ENCODE measurements around the gene TKFC. TPM values are rescaled to one million over a fixed set of nuclear protein-coding genes. Genes with fewer than 3 reads are reported as not detected.

TKFC gene, protein sequence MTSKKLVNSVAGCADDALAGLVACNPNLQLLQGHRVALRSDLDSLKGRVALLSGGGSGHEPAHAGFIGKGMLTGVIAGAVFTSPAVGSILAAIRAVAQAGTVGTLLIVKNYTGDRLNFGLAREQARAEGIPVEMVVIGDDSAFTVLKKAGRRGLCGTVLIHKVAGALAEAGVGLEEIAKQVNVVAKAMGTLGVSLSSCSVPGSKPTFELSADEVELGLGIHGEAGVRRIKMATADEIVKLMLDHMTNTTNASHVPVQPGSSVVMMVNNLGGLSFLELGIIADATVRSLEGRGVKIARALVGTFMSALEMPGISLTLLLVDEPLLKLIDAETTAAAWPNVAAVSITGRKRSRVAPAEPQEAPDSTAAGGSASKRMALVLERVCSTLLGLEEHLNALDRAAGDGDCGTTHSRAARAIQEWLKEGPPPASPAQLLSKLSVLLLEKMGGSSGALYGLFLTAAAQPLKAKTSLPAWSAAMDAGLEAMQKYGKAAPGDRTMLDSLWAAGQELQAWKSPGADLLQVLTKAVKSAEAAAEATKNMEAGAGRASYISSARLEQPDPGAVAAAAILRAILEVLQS
- total RNA-seq: 59.8 TPM

DNA sequence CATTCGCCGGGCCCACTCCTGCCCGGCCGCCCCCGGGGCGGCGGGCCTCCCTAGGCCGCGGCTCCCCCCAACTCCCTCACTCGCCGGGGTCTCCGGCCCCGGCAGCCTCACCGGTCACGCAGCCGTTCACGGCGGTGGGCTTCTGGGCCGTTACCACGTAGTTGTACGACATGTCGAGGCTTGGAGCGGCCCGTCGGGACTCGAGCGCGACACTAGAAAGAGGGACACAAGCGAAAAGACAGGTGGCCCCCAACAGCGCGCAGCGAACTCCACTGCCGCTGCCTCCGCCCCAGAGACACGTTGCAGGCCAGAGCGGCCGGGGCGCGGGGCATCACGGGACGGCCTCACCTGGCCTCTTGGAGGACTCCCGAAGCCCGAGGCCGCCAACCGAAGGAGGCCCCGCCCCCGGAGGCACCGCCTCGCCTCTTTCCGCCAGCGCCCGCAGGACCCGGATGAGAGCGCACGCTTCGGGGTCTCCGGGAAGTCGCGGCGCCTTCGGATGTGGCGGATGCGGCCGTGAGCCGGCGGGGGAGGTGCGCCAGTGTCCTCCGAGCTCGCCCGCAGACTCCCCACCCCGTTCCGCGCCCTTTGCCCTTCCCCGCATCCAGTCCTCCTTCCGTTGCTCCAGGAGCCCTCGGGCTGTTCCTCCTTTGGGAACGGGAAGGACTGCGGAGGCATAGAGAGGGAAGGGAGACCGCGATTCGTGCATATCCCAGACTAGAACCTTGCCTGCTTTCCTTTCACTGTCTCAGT lies at the start of gene TKFC, which contains the start of gene DDB1:
Gene TKFC, plus strand, starts transcription at position 432 of the 753 bp plus-strand sequence. CDS start 1,501 bp downstream, outside the sequence.
Gene DDB1, minus strand, starts transcription at position 309 of the 753 bp plus-strand sequence. Its CDS starts 137 bp downstream, at position 172.
- peak; percentile 88 to 97 (median 96) for DNase-seq (ENCODE audit: low read depth in 2 of 3, low spot score in 2 of 3)

DNA sequence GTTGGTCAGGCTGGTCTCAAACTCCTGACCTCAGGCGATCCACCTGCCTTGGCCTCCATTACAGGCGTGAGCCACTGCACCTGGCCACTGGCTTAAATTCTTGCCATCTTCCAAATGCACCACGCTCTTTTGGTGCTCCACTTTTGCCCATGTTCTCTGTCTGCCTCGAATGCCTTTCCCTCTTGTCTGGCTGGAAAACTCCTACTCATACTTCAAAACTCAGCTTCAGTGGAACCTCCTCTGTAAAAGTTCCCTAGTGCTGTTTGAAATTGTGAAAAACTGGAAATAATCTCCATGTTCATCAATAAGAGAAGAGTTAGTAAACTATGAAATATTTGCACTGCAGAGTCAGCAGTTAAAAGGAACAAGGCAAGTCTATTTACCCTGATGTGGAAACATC lies 49.4 kb upstream of the TKFC start:
- DNase-seq (ENCODE audit: low read depth in 2 of 3, low spot score in 2 of 3): no peak

DNA sequence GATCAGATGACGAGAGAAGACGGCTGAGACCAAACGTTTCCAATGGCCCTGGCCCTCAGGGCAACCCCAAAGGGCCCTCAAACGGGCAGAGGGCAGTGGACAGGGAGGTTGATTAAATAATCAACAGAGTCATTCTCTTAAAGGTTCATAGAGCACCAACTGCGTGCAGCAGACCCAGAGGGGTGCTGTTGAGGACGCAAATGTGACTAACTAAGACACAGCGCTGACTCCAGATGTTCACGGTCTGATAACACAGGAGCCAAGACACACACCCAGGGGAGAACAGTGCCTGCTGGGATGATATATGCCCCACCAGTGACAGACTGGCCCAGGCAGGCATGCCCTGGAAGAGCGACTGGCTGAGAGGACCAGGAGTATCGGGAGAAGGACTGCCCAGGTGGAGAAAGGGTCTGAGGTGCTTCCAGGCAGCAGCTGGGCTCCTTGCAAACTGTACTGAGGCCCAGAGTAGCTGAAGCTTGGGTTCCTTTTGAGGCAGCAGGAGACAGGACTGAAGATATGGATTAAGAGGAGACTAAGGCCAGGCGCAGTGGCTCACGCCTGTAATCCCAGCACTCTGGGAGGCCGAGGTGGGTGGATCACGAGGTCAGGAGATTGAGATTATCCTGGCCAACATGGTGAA lies 45.6 kb upstream of the TKFC start:
- DNase-seq (ENCODE audit: low read depth in 2 of 3, low spot score in 2 of 3): peak in 2 of 3 donors; percentile 13 to 17

DNA sequence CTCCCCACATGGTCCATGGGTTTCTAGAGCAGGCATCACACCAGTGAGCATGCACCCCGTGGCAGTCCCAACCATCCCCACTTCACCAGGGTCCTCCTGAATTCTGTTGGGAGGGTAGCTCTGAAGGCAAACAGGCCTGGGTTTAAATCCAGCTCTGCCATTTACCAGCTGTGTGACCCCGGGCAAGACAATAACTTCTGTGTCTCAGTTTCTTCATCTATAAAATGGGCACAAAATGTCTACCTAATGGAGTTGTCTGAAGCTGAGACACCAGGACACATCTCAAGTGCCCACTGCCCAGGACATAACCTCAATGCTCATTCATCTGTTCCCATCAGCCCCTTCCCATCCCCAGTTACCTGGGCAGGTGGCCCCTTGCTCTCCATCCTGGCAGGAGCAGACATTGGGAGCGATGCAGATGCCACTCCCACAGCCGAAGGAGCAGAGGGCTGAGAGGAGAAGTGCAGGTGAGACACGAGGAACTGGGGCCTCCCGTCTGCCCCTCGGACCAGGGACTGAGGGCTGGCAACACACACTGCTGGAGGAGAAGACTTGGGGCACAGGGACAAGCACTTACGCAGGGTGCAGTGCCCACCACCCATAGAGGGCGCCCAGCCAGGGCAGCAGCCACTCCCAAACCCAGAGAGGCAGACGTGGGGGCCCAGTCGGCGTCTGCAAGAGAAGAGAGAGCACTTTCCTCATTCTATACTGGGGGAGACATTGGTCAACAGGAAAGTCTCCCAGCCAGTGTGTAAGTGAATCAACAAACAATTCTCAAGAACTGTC lies 41.9 kb upstream of the TKFC start:
- no peak for DNase-seq (ENCODE audit: low read depth in 2 of 3, low spot score in 2 of 3)

DNA sequence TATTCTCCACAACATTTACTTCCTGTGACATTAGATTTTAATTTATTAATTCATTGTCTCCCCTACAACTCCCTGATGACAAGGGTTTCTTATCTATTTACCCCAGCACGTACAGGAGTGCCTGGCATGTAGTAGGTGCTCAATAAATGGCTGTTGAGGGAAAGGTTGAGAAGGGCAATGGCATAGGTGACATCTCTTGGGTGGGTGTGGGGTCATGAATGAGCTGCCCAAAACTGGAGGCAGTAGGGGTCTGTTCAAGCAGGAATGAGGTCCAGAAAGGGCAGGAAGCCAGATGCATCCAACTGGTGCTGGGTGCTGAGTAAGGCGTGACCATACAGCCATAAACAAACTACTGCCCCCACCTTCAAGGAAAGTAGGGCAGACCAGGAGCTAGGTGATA lies 40.7 kb upstream of the TKFC start:
- DNase-seq (ENCODE audit: low read depth in 2 of 3, low spot score in 2 of 3): no peak

DNA sequence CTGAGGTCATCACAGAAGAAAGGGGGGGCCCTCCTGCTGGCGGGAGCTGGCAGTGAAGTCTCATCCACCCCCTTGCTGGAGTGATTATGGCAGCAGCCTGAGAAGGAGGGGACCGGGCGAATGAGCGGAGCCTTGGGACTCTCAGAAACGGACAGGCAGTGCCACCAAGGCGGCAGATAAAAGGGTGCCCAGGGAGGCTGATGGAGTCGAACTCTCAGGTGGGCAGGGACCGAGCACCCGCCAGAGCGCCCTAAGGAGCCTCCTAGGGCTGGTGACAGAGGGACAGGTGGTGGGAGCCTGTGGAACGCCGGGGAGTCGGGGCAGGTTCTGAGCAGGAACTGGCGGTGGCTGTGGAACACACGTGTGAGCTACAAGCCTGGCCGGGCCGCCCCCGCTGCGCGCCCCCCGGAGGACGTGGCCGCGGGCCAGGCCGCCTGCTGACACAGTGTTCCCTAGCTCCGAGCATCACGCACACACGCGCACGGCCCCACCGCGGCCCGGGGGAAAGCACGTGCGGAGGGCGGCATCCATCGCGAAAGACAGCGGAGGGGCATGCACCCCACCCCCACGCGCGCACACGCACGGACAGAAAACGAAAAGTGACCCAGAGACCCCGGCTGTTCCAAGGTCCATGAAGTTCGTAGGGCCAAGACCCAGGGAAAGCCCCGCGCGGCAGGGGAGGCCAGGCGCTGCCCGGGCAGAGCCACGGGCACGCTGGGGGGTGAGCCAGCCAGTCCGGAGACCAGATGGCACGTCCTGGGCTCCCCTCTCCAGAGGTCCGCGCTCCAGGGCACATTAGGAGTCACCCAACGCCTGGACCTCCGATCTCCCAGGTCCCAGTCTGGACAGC lies 38.9 kb upstream of the TKFC start:
- DNase-seq (ENCODE audit: low read depth in 2 of 3, low spot score in 2 of 3): peak in 2 of 3 donors; percentile 48 to 58

DNA sequence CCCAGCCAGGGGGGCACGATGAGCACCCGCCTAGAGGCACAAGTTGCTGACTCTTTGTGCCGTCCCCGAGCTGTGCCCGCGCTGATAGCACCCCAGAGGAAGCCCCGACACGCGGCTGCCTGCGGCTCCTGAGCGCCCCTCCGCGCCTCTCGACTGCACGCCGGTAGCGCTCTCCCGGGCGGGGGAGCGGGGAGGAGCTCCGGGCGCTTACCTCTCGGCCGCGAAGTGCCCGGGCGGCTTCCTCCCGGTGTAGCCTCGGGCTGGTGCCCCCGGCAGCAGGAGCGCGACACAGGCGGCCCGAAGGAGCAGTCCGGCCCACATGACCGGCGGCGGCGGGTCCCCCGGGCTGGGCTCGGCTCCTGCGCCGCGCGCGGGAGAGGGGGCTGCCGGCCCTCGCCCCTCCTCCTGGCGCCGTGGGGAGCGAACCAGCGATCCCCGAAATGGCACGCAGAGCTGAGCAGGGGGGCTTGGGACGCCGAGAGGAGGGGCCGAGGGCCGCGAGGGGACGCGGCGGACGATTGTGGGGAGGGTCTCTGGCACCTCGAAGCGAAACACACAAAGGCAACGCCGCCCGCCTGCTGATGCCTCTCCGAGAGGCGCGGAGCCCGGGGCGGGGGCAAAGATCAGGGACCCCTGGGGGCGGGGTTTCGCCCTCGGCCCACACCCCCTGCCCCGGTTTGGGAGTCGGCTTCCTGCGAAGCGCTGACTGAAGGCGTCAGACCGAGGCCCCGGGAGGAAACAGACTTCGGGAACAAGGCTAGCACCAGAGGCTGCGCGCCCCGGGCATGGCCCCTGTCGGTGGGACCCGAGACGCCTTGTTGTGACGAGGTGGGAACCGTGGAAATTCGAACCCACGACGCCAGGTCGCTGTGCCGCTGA lies 38.1 kb upstream of the TKFC start, which contains the start of gene VWCE:
Gene VWCE, minus strand, starts transcription at position 600 of the 879 bp plus-strand sequence. Its CDS starts 279 bp downstream, at position 321.
- DNase-seq (ENCODE audit: low read depth in 2 of 3, low spot score in 2 of 3): peak; percentile 21 to 82 (median 75)

DNA sequence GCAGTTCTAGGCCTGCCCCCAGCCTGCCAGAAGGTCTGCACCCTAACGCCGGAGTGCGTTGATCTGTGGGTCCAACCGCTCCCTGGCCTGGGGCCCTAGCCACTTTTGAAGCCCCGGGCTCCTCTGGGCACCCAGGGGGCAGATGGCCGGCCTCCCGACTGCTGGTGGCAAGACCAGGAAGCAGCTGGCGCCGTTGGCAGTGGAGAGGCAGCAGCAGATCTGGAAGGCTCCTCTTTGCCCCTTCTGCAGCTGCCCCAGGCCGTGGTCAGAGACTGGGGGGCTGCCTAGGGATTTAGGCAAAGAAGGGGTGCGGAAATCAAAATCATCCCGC lies 37.5 kb upstream of the TKFC start:
- no peak for DNase-seq (ENCODE audit: low read depth in 2 of 3, low spot score in 2 of 3)

DNA sequence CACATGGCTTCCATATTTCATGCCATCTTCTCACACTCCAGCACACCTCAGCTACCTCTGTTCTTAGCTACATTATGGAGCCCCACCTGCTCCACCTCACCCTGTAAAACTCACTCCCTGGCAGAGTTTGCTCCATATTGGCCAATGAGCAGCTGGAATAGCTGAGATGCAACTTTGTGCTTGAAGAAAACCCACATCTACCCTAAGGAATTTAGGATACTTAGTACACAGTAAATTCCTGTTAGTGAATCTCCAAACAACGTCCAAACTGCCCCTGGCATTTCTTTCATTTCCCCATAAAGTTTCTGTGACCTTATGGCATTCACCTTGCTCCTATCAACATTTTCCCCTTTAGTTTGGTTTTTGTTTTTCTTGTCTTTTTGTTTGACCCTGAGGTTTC lies 35.7 kb upstream of the TKFC start:
- DNase-seq (ENCODE audit: low read depth in 2 of 3, low spot score in 2 of 3): no peak

DNA sequence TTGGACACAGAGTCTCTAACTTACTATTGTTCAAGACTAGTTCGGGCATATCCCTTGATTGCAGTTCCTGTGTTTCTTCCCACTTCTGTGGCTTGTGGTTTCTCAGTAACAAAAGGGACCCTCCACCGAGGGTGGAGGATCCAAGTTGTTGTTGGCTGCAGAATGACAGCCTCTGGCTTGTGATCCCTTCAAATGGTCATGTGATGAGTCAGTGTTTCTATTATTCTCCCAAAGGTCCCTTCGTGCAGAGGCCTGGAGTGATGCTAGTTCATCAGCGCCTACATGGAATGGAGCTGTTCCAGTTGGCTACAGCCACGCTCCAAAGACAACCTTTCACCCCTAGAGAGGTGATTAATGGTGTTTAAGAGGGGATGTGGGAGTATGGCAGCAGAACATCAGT lies 35.3 kb upstream of the TKFC start:
- DNase-seq (ENCODE audit: low read depth in 2 of 3, low spot score in 2 of 3): no peak

DNA sequence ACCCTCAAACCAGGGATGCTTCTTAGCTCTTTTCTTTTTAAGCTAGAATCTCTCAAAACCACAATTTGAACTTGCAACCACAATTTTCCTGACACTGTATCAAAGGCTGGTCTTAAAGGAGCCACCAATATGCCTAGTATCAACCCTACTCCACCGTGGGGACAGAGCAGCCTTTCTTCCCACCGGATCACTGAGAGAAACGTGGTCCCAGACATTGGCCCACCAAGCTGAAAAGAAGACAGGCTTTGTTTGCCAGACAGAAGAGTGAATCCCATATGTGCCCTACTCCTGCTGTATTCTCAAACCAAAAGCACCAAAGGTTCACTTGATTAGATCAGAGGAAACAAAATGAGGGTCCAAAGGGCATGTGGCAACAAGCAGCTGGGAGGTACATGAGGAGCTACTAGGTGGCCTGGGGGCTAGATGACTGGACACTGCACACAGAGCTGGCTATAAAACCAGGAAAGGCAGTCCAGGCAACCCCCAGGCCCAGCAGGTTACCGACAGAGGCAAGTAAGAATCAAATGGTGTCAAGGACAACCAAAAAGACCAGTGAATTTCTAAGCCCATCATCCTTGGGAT lies 34.3 kb upstream of the TKFC start:
- no peak for DNase-seq (ENCODE audit: low read depth in 2 of 3, low spot score in 2 of 3)

DNA sequence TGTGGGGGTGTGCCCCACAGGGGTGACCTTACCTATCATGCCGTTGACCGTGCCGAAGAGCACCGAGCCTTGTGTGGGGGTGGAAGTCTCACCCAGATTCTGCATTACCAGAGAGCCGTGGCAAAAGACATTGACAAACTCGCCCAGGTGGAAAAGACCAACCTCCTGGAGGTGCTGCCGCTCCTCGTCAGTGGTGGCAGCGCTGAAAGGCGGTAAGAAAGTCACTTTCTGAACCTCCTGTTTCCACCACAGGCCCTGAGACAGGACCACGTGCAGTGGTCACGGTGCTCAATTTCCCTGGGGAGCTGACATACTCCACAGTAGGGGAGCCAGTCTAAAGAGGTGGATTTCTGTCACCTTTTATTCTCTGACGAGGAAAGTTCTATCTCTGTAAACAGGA lies 30.5 kb upstream of the TKFC start:
- DNase-seq (ENCODE audit: low read depth in 2 of 3, low spot score in 2 of 3): no peak

DNA sequence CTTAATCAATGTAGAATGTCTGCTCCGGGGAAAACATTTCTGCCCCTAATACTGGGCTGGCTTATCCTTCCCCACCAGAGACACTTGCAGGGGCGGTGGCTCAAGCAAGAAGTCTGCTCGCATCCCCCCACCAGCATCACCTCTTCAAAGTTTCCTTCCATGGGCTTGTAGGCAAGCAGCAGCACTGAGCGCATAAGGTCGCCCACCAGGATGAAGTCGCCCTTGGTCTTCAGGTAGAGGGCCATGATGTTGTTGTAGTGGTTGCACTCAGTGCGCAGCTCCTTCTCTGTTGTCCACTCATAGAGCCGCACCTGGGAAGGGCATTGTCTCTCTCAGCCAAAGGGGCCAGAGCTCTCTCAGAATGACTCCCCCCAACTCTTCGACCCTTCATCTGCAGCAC lies 29.3 kb upstream of the TKFC start:
- DNase-seq (ENCODE audit: low read depth in 2 of 3, low spot score in 2 of 3): no peak

DNA sequence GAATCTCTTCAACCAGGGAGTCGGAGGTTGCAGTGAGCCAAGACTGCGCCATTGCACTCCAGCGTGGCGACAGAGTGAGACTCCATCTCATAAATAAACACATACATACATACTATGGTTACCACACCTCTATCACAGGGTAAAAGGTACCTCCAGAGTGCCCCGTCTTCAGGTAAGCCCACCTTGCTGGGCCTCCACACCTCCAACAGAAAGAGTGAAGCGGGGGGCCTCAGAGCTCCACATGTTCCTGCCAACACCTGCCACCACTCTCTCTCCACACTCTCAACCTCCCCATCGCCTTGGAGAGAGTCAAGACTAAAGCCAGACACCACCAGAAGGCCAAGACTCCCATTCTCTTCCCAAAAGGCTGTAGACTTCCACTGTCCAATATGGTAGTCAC lies 27.6 kb upstream of the TKFC start:
- DNase-seq (ENCODE audit: low read depth in 2 of 3, low spot score in 2 of 3): no peak

DNA sequence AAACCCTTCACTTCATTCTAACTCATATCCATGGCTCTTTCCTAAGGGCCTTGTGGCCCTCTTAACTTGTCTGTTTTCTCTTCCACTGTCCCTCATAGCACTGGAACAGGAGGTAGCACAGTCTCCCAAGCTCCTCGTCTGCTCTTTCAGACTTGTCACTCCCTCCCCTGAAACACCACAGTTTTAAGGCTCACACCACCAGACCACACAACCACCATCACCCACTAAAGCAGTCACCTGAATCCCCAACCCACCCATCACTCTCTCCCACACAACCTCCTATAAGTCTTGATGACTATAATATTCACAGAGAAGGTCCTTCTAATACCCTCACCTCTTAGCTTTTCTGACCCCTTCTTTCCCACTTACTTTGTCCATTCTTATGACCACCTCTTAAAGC lies 26.8 kb upstream of the TKFC start:
- no peak for DNase-seq (ENCODE audit: low read depth in 2 of 3, low spot score in 2 of 3)

DNA sequence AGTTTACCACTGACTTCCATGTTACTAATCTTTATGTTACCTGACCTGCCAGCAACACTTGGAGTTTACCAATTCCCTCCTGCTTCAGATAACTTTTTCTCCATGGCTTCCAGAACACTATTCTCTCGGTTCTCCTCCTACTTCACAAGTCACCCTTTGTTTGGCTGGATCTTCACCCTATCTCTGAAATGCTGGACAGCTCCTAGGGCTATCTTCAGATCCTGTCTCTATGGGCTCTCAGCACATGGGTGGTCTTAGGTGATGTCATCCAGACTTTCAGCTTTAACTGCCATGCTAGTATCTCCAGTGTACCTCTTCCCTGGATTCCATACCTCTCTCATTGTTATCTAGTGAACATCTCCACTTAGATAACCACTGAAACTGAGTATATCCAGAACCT lies 25.7 kb upstream of the TKFC start:
- DNase-seq (ENCODE audit: low read depth in 2 of 3, low spot score in 2 of 3): no peak

DNA sequence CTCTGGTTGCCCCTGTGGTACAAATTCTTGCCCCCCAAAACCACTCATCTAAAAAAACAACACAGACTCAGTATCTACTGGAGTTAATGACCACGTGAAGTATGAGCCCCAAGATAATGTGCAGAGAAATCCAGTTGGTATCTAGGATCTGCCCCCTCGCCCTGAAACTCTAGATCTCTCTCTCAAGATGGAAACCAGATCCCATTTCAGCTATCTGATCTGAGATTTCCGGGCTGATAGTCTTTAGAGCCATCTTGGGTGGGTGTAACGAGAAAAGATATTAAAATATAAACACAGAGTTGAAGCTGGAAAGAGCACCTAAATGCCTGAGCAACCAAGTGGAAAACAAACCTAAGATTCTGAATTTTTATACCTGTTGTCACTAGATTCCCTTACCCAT lies 23.9 kb upstream of the TKFC start:
- no peak for DNase-seq (ENCODE audit: low read depth in 2 of 3, low spot score in 2 of 3)

DNA sequence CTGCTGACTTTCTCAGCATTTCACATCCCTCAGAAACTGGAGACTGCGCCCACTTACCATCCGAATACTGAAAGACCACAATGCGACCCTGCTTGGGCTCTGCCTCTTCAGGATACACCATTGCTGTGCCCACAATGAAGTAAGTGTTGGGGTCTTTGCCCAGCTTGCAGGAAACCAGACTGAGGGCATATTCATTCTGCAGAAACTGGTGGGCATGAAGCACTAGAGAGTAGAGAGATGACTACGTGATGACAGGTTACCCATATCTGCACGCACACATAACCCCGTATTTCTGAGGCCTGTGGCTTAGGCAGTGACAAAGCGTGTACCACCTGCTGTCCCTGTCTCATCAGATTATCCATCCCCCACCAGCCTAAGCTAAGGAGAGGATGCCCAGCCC lies 23.3 kb upstream of the TKFC start:
- DNase-seq (ENCODE audit: low read depth in 2 of 3, low spot score in 2 of 3): no peak

Measured in hematopoietic multipotent progenitor cell (in vitro differentiated cells).